GM23338 (cell line): ENCODE data around the gene HMX2.

Source experiments
- CREB1 ChIP-seq: fragments of 250-450 bp; sonication (Bioruptor Pico); IDR thresholded peaks from 2 replicates; pipeline ENCODE4 v1.5.0; 2020; ENCODE audit warnings: low read depth, mild to moderate bottlenecking, moderate library complexity
- CTCF ChIP-seq, 2 experiments: fragments of 200-600 bp in 1 of 2; sonication (generic) in 1 of 2; conservative IDR thresholded peaks; 2 replicates each; pipeline versions ENCODE4 v1.5.1 to v1.6.1; 2016 to 2017; ENCODE audit warnings: antibody characterized with exemption in 2 of 2, low read depth in 2 of 2, mild to moderate bottlenecking in 2 of 2, moderate library complexity in 1 of 2
- POLR2AphosphoS5 ChIP-seq: IDR thresholded peaks from 2 replicates; pipeline ENCODE4 v1.6.1; 2016; ENCODE audit warnings: antibody characterized with exemption, low read depth

- no peak for TF ChIP-seq CTCF (conservative IDR thresholded peaks at IDR 0.05; ENCODE audit: low read depth in 2 of 2)
- TF ChIP-seq POLR2AphosphoS5 = no peak
- no peak for TF ChIP-seq CREB1 (CRISPR knock-in tag)
These were observed 35.8 kb downstream of the HMX2 start for GRCh38 chr10:123183724-123184123.
